DOHH2 (cell line): ENCODE results near the gene DTYMK.

Experiments
- H3F3A ChIP-seq: fragments of 200-600 bp; sonication (generic), shearing (Covaris generic); 2 replicates; pipeline ENCODE4 v1.6.0; 2016; ENCODE audit warnings: antibody characterized with exemption, mild to moderate bottlenecking; ENCODE audit not compliant: control insufficient read depth, insufficient read depth
- H3K27ac ChIP-seq: fragments of 200-600 bp; sonication (generic); 2 replicates; pipeline ENCODE4 v1.5.1; 2014; ENCODE audit warnings: low read depth, mild to moderate bottlenecking, low read length, moderate library complexity
- H3K27me3 ChIP-seq: fragments of 200-600 bp; sonication (generic); 2 replicates; pipeline ENCODE4 v1.6.1; 2014; ENCODE audit warnings: mild to moderate bottlenecking, low read length, mixed read lengths; ENCODE audit not compliant: control insufficient read depth
- H3K36me3 ChIP-seq: fragments of 200-600 bp; sonication (generic); 2 replicates; pipeline ENCODE4 v1.6.1; 2014; ENCODE audit warnings: mild to moderate bottlenecking, low read length, moderate library complexity, mixed read lengths; ENCODE audit not compliant: control insufficient read depth
- H3K4me1 ChIP-seq: fragments of 200-600 bp; sonication (generic); 2 replicates; pipeline ENCODE4 v1.6.1; 2014; ENCODE audit warnings: mild to moderate bottlenecking, low read length, mixed read lengths; ENCODE audit not compliant: control insufficient read depth
- H3K4me2 ChIP-seq: fragments of 200-600 bp; sonication (generic); 2 replicates; pipeline ENCODE4 v1.6.0; 2014; ENCODE audit warnings: mild to moderate bottlenecking, low read length, moderate library complexity
- H3K4me3 ChIP-seq: fragments of 200-600 bp; sonication (generic); 2 replicates; pipeline ENCODE4 v1.5.1; 2014; ENCODE audit warnings: mild to moderate bottlenecking, low read length, mixed read lengths
- H3K79me2 ChIP-seq: fragments of 200-600 bp; sonication (generic); 2 replicates; pipeline ENCODE4 v1.6.1; 2014; ENCODE audit warnings: mild to moderate bottlenecking, low read length, mixed read lengths; ENCODE audit not compliant: control insufficient read depth
- H3K9me2 ChIP-seq: fragments of 200-600 bp; sonication (generic); replicated peaks from 2 replicates; pipeline ENCODE4 v1.6.1; 2014; ENCODE audit warnings: mild to moderate bottlenecking, low read length, mixed read lengths; ENCODE audit not compliant: control insufficient read depth
- H3K9me3 ChIP-seq: fragments of 200-600 bp; sonication (generic); 2 replicates; pipeline ENCODE4 v1.6.1; 2014; ENCODE audit warnings: antibody characterized with exemption, low read length, mixed read lengths; ENCODE audit not compliant: control insufficient read depth, insufficient read depth
- H4K20me1 ChIP-seq: fragments of 200-600 bp; sonication (generic); 2 replicates; pipeline ENCODE4 v1.6.0; 2014; ENCODE audit warnings: low read depth, mild to moderate bottlenecking, antibody characterized with exemption, low read length, moderate library complexity; ENCODE audit not compliant: control insufficient read depth, insufficient read depth
- EZH2phosphoT487 ChIP-seq: fragments of 200-600 bp; sonication (generic); IDR thresholded peaks from 2 replicates; pipeline ENCODE4 v1.6.1; 2017; ENCODE audit warnings: borderline replicate concordance, mild to moderate bottlenecking, antibody characterized with exemption, low read length, moderate library complexity, mixed read lengths
- TF ChIP-seq, protein P1 (sequence below): fragments of 200-600 bp; sonication (generic); IDR thresholded peaks from one replicate; pipeline ENCODE4 v1.5.1; 2014; ENCODE audit warnings: antibody characterized with exemption, mild to moderate bottlenecking, low read depth, low read length; ENCODE audit not compliant: poor library complexity, severe bottlenecking

Gene DTYMK

DNA sequence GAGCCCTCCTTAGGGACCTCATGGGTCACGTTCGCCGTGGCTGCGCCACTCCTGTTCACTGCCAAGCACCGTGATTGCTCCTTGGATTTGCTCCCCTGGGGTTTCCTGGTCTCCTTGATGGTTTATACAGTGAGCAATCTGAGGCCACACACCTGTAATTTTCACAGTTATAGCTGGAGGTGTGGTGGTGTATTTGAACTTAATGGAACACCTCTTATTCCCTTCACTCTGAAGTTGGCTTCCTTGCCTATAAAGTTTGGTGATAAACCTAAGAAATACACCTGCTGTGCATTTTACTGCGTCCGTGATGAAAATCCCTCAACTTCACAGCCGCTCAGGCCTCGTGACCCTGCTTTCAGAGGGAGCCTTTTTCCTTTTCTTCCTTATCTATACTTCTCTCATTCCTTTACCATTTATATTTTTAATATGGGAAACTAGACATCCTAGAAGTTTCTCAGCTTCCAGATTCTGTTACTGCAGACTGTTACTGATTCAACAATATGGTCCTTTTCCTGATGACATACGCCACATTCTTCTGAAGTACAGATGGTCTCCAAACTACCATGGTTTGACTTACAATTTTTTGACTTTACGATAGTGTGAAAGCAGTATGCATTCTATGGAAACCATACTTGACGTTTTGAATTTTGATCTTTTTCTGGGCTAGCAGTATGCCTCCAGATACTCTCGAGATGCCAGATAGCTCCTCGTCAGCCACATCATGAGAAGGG lies 40.5 kb downstream of the DTYMK start:
- Histone ChIP-seq H3F3A (peaks cover 3% of the 10 kb centered on the region; the same call in 1 of the 2 replicates), H3K27me3 (no peaks in the 10 kb centered on the region), H3K9me3 (no peaks in the 10 kb centered on the region), H3K4me2 (no peak overlapping the region), H3K79me2 (peaks cover 97% of the 10 kb centered on the region), H3K4me3 (no peak overlapping the region), H3K4me1 (peaks cover 7% of the 10 kb centered on the region; the same call in 1 of the 2 replicates), H3K36me3 (peaks cover 24% of the 10 kb centered on the region), H3K27ac (no peak overlapping the region), H4K20me1 (peaks cover 15% of the 10 kb centered on the region; the same call in 1 of the 2 replicates), H3K9me2 (no peaks in the 10 kb centered on the region)
- TF ChIP-seq, protein P1, sequence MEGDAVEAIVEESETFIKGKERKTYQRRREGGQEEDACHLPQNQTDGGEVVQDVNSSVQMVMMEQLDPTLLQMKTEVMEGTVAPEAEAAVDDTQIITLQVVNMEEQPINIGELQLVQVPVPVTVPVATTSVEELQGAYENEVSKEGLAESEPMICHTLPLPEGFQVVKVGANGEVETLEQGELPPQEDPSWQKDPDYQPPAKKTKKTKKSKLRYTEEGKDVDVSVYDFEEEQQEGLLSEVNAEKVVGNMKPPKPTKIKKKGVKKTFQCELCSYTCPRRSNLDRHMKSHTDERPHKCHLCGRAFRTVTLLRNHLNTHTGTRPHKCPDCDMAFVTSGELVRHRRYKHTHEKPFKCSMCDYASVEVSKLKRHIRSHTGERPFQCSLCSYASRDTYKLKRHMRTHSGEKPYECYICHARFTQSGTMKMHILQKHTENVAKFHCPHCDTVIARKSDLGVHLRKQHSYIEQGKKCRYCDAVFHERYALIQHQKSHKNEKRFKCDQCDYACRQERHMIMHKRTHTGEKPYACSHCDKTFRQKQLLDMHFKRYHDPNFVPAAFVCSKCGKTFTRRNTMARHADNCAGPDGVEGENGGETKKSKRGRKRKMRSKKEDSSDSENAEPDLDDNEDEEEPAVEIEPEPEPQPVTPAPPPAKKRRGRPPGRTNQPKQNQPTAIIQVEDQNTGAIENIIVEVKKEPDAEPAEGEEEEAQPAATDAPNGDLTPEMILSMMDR = no peak
- TF ChIP-seq EZH2phosphoT487 = no peak

- peaks cover 24% of the 10 kb centered on the region for H3K36me3 ChIP-seq
- H3F3A ChIP-seq = peaks cover 4% of the 10 kb centered on the region; the same call in 1 of the 2 replicates
- TF ChIP-seq, protein P1 = no peak
- TF ChIP-seq EZH2phosphoT487 = no peak
- no peak overlapping the region for H3K4me3 ChIP-seq
- H3K4me1 ChIP-seq = peaks cover 9% of the 10 kb centered on the region; the same call in 1 of the 2 replicates
- H3K9me3 ChIP-seq = no peaks in the 10 kb centered on the region
- no peak overlapping the region for H3K4me2 ChIP-seq
- H3K79me2 ChIP-seq = peaks cover 97% of the 10 kb centered on the region
- H4K20me1 ChIP-seq = peaks cover 15% of the 10 kb centered on the region; the same call in 1 of the 2 replicates
- H3K27me3 ChIP-seq = no peaks in the 10 kb centered on the region
- no peak overlapping the region for H3K27ac ChIP-seq
- H3K9me2 ChIP-seq = no peaks in the 10 kb centered on the region
These were observed 41.3 kb downstream of the DTYMK start for GRCh38 chr2:241645056-241645914.

DNA sequence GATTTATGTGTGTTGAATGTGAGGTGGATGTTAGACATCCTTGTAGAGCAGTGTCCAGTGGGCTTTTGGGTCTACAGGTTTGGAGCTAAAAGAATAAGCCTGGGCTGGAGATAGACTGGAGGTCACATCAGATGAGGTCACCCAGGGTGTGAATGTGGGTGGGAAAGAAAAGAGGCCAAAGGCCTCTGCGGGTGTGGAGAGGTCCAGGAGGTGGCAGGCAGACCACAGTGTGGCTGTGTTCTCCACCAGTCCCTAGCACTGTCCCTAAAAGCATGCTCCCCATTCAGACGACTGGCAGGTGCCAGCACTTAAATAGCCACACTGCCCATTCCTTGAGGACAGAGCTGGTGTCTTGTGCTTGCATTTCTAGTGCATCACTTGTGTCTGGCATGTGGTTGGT lies 45.0 kb downstream of the DTYMK start:
- peaks cover 14% of the 10 kb centered on the region for H3K9me3 ChIP-seq
- TF ChIP-seq, protein P1 = no peak
- TF ChIP-seq EZH2phosphoT487 = no peak
- H3K4me1 ChIP-seq = peaks cover 20% of the 10 kb centered on the region
- peaks cover 10% of the 10 kb centered on the region; the same call in 1 of the 2 replicates for H4K20me1 ChIP-seq
- no peak overlapping the region; the same call in 1 of the 2 replicates for H3K4me2 ChIP-seq
- peaks cover 43% of the 10 kb centered on the region for H3K36me3 ChIP-seq
- peaks cover 5% of the 10 kb centered on the region; the same call in 1 of the 2 replicates for H3F3A ChIP-seq
- H3K27ac ChIP-seq = no peak overlapping the region
- no peak overlapping the region for H3K4me3 ChIP-seq
- H3K9me2 ChIP-seq = no peaks in the 10 kb centered on the region
- H3K27me3 ChIP-seq = no peaks in the 10 kb centered on the region
- peaks cover 90% of the 10 kb centered on the region for H3K79me2 ChIP-seq
